Caco-2 (cell line): ENCODE results near the gene PRKAG2. TPM values are rescaled to one million over a fixed set of nuclear protein-coding genes. Genes with fewer than 3 reads are reported as not detected.

Experiments used
- BruUV-seq: library from RNA; stranded (reverse); fragments of 400-500 nt; replicated peaks from 2 replicates; lab custom pipeline; 2021; lab: Mats Ljungman, UMichigan
- CTCF ChIA-PET: fragments of 300-600 bp; sonication (Branson Sonifier 250); formaldehyde crosslinking; loops from one replicate; lab custom pipeline; 2022; ENCODE audit warnings: antibody characterized with exemption; lab: Charles Lee
- POLR2A ChIA-PET: fragments of 300-600 bp; sonication (Branson Sonifier 250); formaldehyde crosslinking; loops from one replicate; lab custom pipeline; 2022; ENCODE audit warnings: antibody characterized with exemption; lab: Charles Lee
- DNase-seq, 2 experiments: peaks; one replicate each; pipeline versions ENCODE4 v3.0.0 to v3.0.0-alpha.2; 2020 to 2022
- H3K27me3 ChIP-seq: replicated peaks from 2 replicates; pipeline ENCODE4 v1.6.0; 2011; ENCODE audit warnings: low read length; ENCODE audit not compliant: control insufficient read depth, insufficient read depth
- H3K36me3 ChIP-seq: 2 replicates; pipeline ENCODE4 v1.5.1; 2011; ENCODE audit warnings: low read length; ENCODE audit not compliant: control insufficient read depth, insufficient read depth
- H3K4me1 ChIP-seq: fragments of 250-450 bp; sonication (Bioruptor Pico); 2 replicates; pipeline ENCODE4 v1.5.1; 2020; ENCODE audit warnings: mild to moderate bottlenecking
- H3K4me3 ChIP-seq: 2 replicates; pipeline ENCODE4 v1.5.1; 2011; ENCODE audit warnings: low read depth, mild to moderate bottlenecking, control low read depth, low read length
- H3K9me3 ChIP-seq: fragments of 250-450 bp; sonication (Bioruptor Pico); 2 replicates; pipeline ENCODE4 v1.5.1; 2020; ENCODE audit warnings: mild to moderate bottlenecking, moderate library complexity
- H3K27ac Mint-ChIP-seq: one replicate; pipeline ENCODE4 v1.8.0; 2022; ENCODE audit warnings: mixed read lengths; ENCODE audit not compliant: unreplicated experiment
- H3K27me3 Mint-ChIP-seq: one replicate; pipeline ENCODE4 v1.8.0; 2022; ENCODE audit warnings: mixed read lengths; ENCODE audit not compliant: insufficient read depth, unreplicated experiment
- H3K36me3 Mint-ChIP-seq: one replicate; pipeline ENCODE4 v1.8.0; 2022; ENCODE audit warnings: mild to moderate bottlenecking, mixed read lengths; ENCODE audit not compliant: insufficient read depth, unreplicated experiment
- H3K4me1 Mint-ChIP-seq: one replicate; pipeline ENCODE4 v1.8.0; 2022; ENCODE audit warnings: low read depth, mixed read lengths; ENCODE audit not compliant: unreplicated experiment
- H3K4me3 Mint-ChIP-seq: one replicate; pipeline ENCODE4 v1.8.0; 2022; ENCODE audit warnings: mild to moderate bottlenecking, moderate library complexity, mixed read lengths; ENCODE audit not compliant: unreplicated experiment
- H3K9me3 Mint-ChIP-seq: one replicate; pipeline ENCODE4 v1.8.0; 2022; ENCODE audit warnings: mixed read lengths; ENCODE audit not compliant: unreplicated experiment
- intact Hi-C: fragments of 100-400 bp; cut with micrococcal nuclease; formaldehyde crosslinking; loops from one replicate; pipeline ENCODE4 v1.10.0; 2022; ENCODE audit not compliant: unreplicated experiment
- total RNA-seq: library from RNA; stranded (reverse); gene quantifications from 2 replicates; pipeline ENCODE4 v1.2.3, GENCODE V29; 2022
- TF ChIP-seq, protein P1 (sequence below), 2 experiments: fragments of 200-600 bp in 1 of 2; IDR thresholded peaks; 1 replicate in 1 of 2; 2 replicates in 1 of 2; pipeline versions ENCODE4 v1.5.1 to v1.8.0; 2011 to 2022; ENCODE audit warnings: antibody characterized with exemption in 1 of 2, control low read depth in 1 of 2, inconsistent platforms in 1 of 2, low read depth in 1 of 2, low read length in 1 of 2, mild to moderate bottlenecking in 1 of 2, moderate library complexity in 1 of 2; ENCODE audit not compliant: insufficient read depth in 1 of 2, severe bottlenecking in 1 of 2, unreplicated experiment in 1 of 2

PRKAG2 gene
- total RNA-seq, 1 experiment from 2014 or later: 15.9 TPM

DNA sequence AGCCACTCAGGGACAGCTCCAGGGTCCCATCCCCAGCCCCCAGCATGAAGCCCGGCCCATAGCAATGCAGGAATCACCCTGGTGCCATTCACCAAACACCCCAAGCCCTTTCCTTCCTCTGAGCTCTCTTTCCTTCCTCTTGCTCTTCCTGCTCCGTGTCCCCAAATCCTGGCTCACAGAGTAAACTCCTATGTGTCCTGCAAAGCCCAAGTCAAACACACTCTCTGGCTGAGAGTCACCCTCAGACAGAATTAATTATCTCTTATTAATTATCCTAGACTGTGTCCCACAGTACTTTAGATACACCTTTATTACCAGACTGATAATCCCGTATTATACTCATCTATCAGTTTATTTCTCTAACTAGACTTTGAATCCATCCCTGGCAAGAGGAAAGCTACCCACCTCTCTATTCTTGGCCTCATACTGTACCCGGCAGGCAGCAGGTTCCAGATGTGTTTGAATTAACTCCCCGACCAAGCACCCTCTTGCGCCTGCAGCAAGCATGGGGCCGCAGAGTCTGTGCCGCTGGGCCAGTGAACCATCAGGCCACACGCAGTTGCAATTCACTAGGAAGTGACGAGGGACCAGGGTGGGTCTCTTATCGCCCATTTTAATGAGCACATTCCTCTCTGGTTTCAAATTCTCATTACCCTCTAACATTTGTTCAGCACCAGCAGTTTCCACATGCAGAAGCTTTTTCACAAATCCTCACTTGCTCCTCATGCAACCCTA lies 86.7 kb downstream of the PRKAG2 start:
- Histone ChIP-seq H3K27me3 (no peaks in the 10 kb centered on the region), H3K4me1 (no peaks in the 10 kb centered on the region), H3K9me3 (no peaks in the 10 kb centered on the region), H3K4me3 (no peak overlapping the region), H3K36me3 (no peaks in the 10 kb centered on the region)
- H3K4me3 Mint-ChIP-seq: no peak overlapping the region
- H3K36me3 Mint-ChIP-seq: no peaks in the 10 kb centered on the region
- H3K9me3 Mint-ChIP-seq: no peaks in the 10 kb centered on the region
- POLR2A ChIA-PET: no interaction called here
- TF ChIP-seq, protein P1, sequence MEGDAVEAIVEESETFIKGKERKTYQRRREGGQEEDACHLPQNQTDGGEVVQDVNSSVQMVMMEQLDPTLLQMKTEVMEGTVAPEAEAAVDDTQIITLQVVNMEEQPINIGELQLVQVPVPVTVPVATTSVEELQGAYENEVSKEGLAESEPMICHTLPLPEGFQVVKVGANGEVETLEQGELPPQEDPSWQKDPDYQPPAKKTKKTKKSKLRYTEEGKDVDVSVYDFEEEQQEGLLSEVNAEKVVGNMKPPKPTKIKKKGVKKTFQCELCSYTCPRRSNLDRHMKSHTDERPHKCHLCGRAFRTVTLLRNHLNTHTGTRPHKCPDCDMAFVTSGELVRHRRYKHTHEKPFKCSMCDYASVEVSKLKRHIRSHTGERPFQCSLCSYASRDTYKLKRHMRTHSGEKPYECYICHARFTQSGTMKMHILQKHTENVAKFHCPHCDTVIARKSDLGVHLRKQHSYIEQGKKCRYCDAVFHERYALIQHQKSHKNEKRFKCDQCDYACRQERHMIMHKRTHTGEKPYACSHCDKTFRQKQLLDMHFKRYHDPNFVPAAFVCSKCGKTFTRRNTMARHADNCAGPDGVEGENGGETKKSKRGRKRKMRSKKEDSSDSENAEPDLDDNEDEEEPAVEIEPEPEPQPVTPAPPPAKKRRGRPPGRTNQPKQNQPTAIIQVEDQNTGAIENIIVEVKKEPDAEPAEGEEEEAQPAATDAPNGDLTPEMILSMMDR (IDR thresholded peaks at IDR 0.05; ENCODE audit: insufficient read depth in 1 of 2, low read depth in 1 of 2, low read length in 1 of 2, severe bottlenecking in 1 of 2, unreplicated experiment in 1 of 2): no peak
- no peaks in the 10 kb centered on the region for H3K4me1 Mint-ChIP-seq
- no TSS peak for BruUV-seq
- CTCF ChIA-PET: no interaction called here
- DNase-seq: no peak
- peaks cover 3% of the 10 kb centered on the region for H3K27me3 Mint-ChIP-seq
- no peak overlapping the region for H3K27ac Mint-ChIP-seq
- intact Hi-C loops: no loop called here

DNA sequence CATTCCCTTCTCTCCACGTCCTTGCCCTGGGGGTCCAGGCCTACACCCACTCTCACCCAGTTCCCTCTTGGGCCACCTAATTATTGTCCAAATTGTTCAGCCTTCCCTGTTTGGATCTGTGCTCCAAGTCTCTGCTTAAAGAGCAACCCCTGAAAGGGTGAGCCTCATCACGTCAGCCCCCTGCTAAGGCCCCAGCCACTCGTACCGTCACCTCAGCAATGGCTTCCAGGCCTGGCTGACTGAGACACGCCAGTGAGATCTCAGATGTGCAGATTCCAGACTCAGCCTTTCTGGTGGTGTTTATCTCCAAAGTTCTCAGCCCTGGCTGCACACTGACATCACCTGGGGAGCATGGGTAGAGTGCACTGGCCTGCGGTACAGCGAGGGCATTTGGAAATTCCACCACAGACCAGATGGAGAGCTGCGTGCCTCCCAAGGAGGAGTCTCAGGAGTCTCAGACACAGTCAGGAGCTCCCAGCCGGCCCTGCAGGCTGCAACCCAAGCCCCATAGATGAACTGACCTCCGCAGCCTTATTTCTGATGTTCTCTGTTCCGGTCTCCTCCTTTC lies 87.5 kb downstream of the PRKAG2 start:
- intact Hi-C loops: no loop called here
- DNase-seq: no peak
- no peak overlapping the region for H3K4me3 ChIP-seq
- H3K27me3 ChIP-seq: no peaks in the 10 kb centered on the region
- H3K9me3 Mint-ChIP-seq: no peaks in the 10 kb centered on the region
- BruUV-seq: no TSS peak
- ChIA-PET POLR2A (no interaction called here), CTCF (no interaction called here)
- no peaks in the 10 kb centered on the region for H3K36me3 Mint-ChIP-seq
- H3K36me3 ChIP-seq: no peaks in the 10 kb centered on the region
- H3K27ac Mint-ChIP-seq: no peak overlapping the region
- no peaks in the 10 kb centered on the region for H3K9me3 ChIP-seq
- H3K4me3 Mint-ChIP-seq: no peak overlapping the region
- TF ChIP-seq, protein P1 (IDR thresholded peaks at IDR 0.05; ENCODE audit: insufficient read depth in 1 of 2, low read depth in 1 of 2, low read length in 1 of 2, severe bottlenecking in 1 of 2, unreplicated experiment in 1 of 2): no peak
- no peaks in the 10 kb centered on the region for H3K4me1 ChIP-seq
- no peaks in the 10 kb centered on the region for H3K4me1 Mint-ChIP-seq
- H3K27me3 Mint-ChIP-seq: peaks cover 3% of the 10 kb centered on the region

DNA sequence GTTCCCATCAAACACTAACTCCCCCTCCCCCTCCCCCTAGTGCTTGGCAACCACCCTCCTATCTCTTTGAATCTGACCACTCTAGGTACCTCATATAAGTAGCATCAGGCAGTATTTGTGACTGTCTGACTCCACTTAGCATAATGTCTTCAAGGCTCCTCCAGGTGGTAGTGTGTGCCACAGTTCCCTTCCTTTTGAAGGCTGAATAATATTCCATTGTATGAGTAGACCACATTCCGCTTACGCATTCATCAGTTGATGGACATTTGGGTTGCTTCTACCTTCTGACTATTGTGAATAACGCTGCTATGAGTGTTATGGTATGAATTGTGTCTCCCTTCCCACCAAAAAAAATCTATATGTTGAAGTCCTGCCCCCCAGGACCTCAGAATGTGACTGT lies 89.6 kb downstream of the PRKAG2 start:
- DNase-seq: no peak
- peaks cover 3% of the 10 kb centered on the region for H3K27me3 Mint-ChIP-seq
- H3K4me1 Mint-ChIP-seq: no peaks in the 10 kb centered on the region
- POLR2A ChIA-PET: no interaction called here
- Histone ChIP-seq H3K9me3 (no peaks in the 10 kb centered on the region), H3K4me3 (no peak overlapping the region), H3K4me1 (no peaks in the 10 kb centered on the region), H3K36me3 (no peaks in the 10 kb centered on the region), H3K27me3 (no peaks in the 10 kb centered on the region)
- no peak overlapping the region for H3K27ac Mint-ChIP-seq
- CTCF ChIA-PET: no interaction called here
- TF ChIP-seq, protein P1 (IDR thresholded peaks at IDR 0.05; ENCODE audit: insufficient read depth in 1 of 2, low read depth in 1 of 2, low read length in 1 of 2, severe bottlenecking in 1 of 2, unreplicated experiment in 1 of 2): no peak
- no peaks in the 10 kb centered on the region for H3K9me3 Mint-ChIP-seq
- H3K4me3 Mint-ChIP-seq: no peak overlapping the region
- no peaks in the 10 kb centered on the region for H3K36me3 Mint-ChIP-seq
- intact Hi-C loops: no loop called here
- BruUV-seq: no TSS peak
